Measurements from ENCODE around the gene SLC35F4.

DNA sequence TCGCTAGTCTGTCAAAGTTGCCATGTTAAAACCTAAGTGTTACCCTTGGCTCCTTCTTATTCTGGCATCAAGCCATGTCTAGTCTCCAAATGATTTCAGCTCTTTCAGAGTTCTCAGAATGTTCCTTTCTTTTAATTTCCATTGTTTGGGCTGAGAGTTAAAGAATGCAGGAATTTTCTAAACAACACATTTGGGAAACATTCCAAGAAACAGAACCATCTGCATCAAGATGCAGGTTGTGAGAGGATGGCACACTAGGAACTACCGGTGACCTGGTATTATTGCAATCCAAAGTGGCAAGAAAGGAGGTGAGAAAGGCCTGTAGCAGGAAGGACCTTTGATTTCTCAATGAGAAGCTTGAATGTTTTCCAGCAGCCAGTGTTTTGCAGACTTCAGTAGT, 30.1 kb downstream of the SLC35F4 start:
- TF ChIP-seq, protein P1, sequence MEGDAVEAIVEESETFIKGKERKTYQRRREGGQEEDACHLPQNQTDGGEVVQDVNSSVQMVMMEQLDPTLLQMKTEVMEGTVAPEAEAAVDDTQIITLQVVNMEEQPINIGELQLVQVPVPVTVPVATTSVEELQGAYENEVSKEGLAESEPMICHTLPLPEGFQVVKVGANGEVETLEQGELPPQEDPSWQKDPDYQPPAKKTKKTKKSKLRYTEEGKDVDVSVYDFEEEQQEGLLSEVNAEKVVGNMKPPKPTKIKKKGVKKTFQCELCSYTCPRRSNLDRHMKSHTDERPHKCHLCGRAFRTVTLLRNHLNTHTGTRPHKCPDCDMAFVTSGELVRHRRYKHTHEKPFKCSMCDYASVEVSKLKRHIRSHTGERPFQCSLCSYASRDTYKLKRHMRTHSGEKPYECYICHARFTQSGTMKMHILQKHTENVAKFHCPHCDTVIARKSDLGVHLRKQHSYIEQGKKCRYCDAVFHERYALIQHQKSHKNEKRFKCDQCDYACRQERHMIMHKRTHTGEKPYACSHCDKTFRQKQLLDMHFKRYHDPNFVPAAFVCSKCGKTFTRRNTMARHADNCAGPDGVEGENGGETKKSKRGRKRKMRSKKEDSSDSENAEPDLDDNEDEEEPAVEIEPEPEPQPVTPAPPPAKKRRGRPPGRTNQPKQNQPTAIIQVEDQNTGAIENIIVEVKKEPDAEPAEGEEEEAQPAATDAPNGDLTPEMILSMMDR (IDR thresholded peaks at IDR 0.05; ENCODE audit: extremely low read depth in 1 of 2, insufficient read depth in 1 of 2, low read depth in 1 of 2, low read length in 2 of 2), result no peak
- TF ChIP-seq POLR2A (IDR thresholded peaks at IDR 0.05; ENCODE audit: low read depth, low read length) (no peak), EZH2 (IDR thresholded peaks at IDR 0.05; ENCODE audit: borderline replicate concordance, low read depth, low read length, severe bottlenecking) (no peak)

Measured in endothelial cell of umbilical vein (primary cell).